ENCODE data around the gene POLR2L. TPM values are rescaled to one million over a fixed set of nuclear protein-coding genes. Genes with fewer than 3 reads are reported as not detected.

The POLR2L gene
- total RNA-seq, 1 experiment from 2014 or later, result 211 TPM

DNA sequence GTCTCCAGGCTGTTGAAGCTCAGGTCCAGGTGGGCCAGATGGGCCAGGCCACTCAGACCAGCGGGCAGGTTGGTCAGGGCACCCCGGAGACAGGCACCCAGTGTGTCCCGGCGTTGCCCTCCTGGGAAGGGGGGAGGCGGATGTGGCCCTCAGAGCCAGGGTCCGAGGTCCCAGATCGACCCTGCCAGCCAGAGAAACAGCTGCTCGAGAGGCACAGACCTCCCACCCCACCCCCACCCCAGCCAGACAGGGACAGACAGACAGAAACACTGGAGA, 38.9 kb downstream of the POLR2L start:
- Histone ChIP-seq H3K4me2 (ENCODE audit: low read length) (no peak overlapping the region; the same call in 1 of the 2 replicates), H3K79me2 (ENCODE audit: insufficient read depth, low read length) (peaks cover 21% of the 10 kb centered on the region), H3K27ac (ENCODE audit: low read depth, low read length) (no peak overlapping the region; the same call in 1 of the 2 replicates), H3K36me3 (ENCODE audit: control insufficient read depth in 1 of 2, insufficient read depth in 2 of 2, low read length in 2 of 2) (peaks cover 0 to 9% of the 10 kb centered on the region in 2 experiments; a peak in 1 of 4 replicates), H3K9me2 (ENCODE audit: insufficient read depth) (no peaks in the 10 kb centered on the region), H3K4me3 (replicated peaks in 1 of 2; ENCODE audit: low read depth in 1 of 2, low read length in 2 of 2) (no peak overlapping the region; a peak in 1 of 4 replicates), H3K4me1 (ENCODE audit: control insufficient read depth in 1 of 2, insufficient read depth in 2 of 2, low read length in 2 of 2) (peaks cover 26 to 37% of the 10 kb centered on the region in 2 experiments), H4K20me1 (ENCODE audit: insufficient read depth) (no peaks in the 10 kb centered on the region), H3K9me3 (ENCODE audit: control insufficient read depth in 1 of 2, insufficient read depth in 1 of 2, low read depth in 1 of 2, low read length in 2 of 2) (no peaks in the 10 kb centered on the region), H3K9ac (ENCODE audit: low read length) (no peak overlapping the region), H2AFZ (ENCODE audit: low read depth, low read length, poor library complexity, severe bottlenecking) (no peak overlapping the region), H3K27me3 (ENCODE audit: insufficient read depth, low read length) (no peaks in the 10 kb centered on the region)
- CTCF ChIA-PET, result no interaction called here
- RAD21 ChIA-PET (ENCODE audit: low non-redundant PET in 1 of 2, low total read pairs in 2 of 2, uncharacterized antibody in 2 of 2, unreplicated experiment in 2 of 2), result no interaction called here
- intact Hi-C loops (cut with micrococcal nuclease), result no loop called here
- DNase-seq (ENCODE audit: low read depth, low spot score) (no peak), ATAC-seq (no peak)
- BruUV-seq (replicated peaks), result no TSS peak
- TF ChIP-seq ZFX (IDR thresholded peaks at IDR 0.05) (no peak), POLR2AphosphoS5 (IDR thresholded peaks at IDR 0.05; ENCODE audit: low read depth, low read length) (no peak), YY1 (IDR thresholded peaks at IDR 0.05; ENCODE audit: extremely low read depth, insufficient replicate concordance, low read depth, low read length) (no peak), RAD21 (IDR thresholded peaks at IDR 0.05; ENCODE audit: low read depth) (no peak), TCF7L2 (IDR thresholded peaks at IDR 0.05; ENCODE audit: borderline replicate concordance, extremely low read depth, insufficient read depth, insufficient read length) (no peak), CBX3 (IDR thresholded peaks at IDR 0.05; ENCODE audit: low read depth) (no peak)
- TF ChIP-seq, protein P1, sequence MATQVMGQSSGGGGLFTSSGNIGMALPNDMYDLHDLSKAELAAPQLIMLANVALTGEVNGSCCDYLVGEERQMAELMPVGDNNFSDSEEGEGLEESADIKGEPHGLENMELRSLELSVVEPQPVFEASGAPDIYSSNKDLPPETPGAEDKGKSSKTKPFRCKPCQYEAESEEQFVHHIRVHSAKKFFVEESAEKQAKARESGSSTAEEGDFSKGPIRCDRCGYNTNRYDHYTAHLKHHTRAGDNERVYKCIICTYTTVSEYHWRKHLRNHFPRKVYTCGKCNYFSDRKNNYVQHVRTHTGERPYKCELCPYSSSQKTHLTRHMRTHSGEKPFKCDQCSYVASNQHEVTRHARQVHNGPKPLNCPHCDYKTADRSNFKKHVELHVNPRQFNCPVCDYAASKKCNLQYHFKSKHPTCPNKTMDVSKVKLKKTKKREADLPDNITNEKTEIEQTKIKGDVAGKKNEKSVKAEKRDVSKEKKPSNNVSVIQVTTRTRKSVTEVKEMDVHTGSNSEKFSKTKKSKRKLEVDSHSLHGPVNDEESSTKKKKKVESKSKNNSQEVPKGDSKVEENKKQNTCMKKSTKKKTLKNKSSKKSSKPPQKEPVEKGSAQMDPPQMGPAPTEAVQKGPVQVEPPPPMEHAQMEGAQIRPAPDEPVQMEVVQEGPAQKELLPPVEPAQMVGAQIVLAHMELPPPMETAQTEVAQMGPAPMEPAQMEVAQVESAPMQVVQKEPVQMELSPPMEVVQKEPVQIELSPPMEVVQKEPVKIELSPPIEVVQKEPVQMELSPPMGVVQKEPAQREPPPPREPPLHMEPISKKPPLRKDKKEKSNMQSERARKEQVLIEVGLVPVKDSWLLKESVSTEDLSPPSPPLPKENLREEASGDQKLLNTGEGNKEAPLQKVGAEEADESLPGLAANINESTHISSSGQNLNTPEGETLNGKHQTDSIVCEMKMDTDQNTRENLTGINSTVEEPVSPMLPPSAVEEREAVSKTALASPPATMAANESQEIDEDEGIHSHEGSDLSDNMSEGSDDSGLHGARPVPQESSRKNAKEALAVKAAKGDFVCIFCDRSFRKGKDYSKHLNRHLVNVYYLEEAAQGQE (IDR thresholded peaks at IDR 0.05; ENCODE audit: low read depth), result no peak
- TF ChIP-seq, protein P2, sequence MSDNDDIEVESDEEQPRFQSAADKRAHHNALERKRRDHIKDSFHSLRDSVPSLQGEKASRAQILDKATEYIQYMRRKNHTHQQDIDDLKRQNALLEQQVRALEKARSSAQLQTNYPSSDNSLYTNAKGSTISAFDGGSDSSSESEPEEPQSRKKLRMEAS (IDR thresholded peaks at IDR 0.05), result no peak
- POLR2A ChIA-PET, result no interaction called here
